Large intestine (tissue), 3 donors: ENCODE results near the gene ST6GALNAC1. TPM values are rescaled to one million over a fixed set of nuclear protein-coding genes. Genes with fewer than 3 reads are reported as not detected.

Experiments
- DNase-seq, 2 donors: peaks; one replicate each; pipeline versions ENCODE4 v3.0.0 to v3.0.0-alpha.2; 2013
- H3K27ac ChIP-seq: one replicate; pipeline ENCODE4 v1.5.1; 2013; ENCODE audit warnings: low read length
- H3K27me3 ChIP-seq: 2 replicates; pipeline ENCODE4 v1.6.1; 2013; ENCODE audit warnings: low read length; ENCODE audit not compliant: control insufficient read depth, insufficient read depth
- H3K36me3 ChIP-seq: 2 replicates; pipeline ENCODE4 v1.6.1; 2013; ENCODE audit warnings: low read length; ENCODE audit not compliant: control insufficient read depth, insufficient read depth
- H3K4me1 ChIP-seq: one replicate; pipeline ENCODE4 v1.6.1; 2013; ENCODE audit warnings: low read length; ENCODE audit not compliant: control insufficient read depth, insufficient read depth
- H3K4me3 ChIP-seq: one replicate; pipeline ENCODE4 v1.5.1; 2013; ENCODE audit warnings: low read length
- H3K9me3 ChIP-seq: one replicate; pipeline ENCODE4 v1.6.1; 2013; ENCODE audit warnings: mild to moderate bottlenecking, low read depth, low read length, moderate library complexity; ENCODE audit not compliant: control insufficient read depth
- WGBS: methylation state at CpG from one replicate; pipeline ENCODE4 v1.1.5; 2013; ENCODE audit warnings: low lambda C conversion rate; ENCODE audit not compliant: insufficient coverage; 5-methylcytosine and 5-hydroxymethylcytosine counted together
- polyA plus RNA-seq: library from polyadenylated mRNA; unstranded; fragments of 120-200 nt; gene quantifications from one replicate; pipeline ENCODE4 v1.2.1, GENCODE V29; 2013

ST6GALNAC1 gene
- polyA plus RNA-seq, 1 donor = 141 TPM

DNA sequence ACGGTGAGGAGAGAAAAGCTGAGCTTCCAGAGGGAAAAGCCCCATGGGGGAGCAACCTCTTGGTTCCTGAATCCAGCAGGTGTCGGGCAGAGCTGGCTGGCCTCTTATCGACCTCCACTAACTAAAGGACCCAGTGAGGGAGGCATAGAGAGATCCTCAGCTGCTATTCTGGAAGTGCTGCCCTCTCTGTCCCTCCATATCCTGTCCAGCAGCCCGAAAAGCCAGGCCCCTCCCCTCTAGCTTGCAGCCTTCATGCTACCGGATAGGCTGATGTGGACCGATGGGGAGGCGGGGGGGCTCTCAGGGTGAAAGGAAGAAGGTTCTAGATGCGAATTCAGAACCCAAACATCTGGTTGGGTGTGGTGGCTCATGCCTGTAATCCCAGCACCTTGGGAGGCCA is 42.3 kb upstream of the ST6GALNAC1 start:
- no peak for DNase-seq
- Histone ChIP-seq H3K4me1 (peaks cover 24% of the 10 kb centered on the region), H3K4me3 (no peak overlapping the region)

DNA sequence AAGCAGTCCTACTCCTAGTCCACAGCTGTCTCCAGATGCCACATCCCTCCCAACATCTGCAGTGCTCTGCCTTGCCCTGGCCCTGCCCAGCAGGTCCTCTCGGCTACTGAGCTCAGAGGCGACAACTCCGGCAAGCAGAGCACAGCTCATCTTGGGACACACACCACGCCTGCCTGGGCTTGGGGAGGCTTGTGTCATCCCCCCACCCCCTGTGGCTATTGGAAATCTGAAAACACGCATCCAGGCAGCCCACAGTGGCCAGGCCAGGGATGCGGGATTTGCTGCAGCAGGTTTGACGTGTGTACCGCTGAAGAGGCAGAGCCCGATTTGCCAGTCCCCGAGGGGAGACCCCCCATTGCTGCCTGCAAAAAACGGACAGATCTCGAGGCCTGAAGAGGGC is 41.8 kb upstream of the ST6GALNAC1 start:
- DNase-seq = no peak
- H3K9me3 ChIP-seq = no peaks in the 10 kb centered on the region
- no peak overlapping the region for H3K27ac ChIP-seq
- no CpG with 5 or more reads among the region's 12 CpGs for WGBS
- peaks cover 13% of the 10 kb centered on the region for H3K36me3 ChIP-seq
- peaks cover 24% of the 10 kb centered on the region for H3K4me1 ChIP-seq
- no peak overlapping the region for H3K4me3 ChIP-seq
- H3K27me3 ChIP-seq = no peaks in the 10 kb centered on the region

More for the DNA sequence above, 42.3 kb upstream of the ST6GALNAC1 start:
- Histone ChIP-seq H3K27ac (no peak overlapping the region), H3K27me3 (no peaks in the 10 kb centered on the region), H3K36me3 (peaks cover 13% of the 10 kb centered on the region), H3K9me3 (no peaks in the 10 kb centered on the region)
- WGBS = no CpG with 5 or more reads among the region's 8 CpGs

DNA sequence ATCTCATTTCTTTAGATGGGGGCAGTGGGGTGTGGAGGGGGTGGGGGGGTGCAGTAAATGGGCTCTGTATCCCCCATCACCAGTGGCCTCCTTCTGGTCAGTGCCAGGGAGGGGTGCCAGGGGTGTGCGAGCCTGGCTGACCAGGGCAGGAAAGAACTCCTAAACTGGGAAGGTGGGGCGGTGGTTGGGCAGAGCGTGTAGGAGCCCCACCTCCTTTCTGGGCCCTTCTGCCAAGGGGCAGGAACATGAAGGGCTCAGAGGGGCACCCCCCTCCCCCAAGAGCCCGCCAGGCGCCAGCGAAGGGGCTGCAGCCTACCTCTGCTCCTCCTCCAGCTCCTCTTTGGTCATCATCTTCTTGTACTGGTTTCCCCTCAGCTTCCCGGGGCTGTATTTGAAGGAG is 41.2 kb upstream of the ST6GALNAC1 start:
- Histone ChIP-seq H3K27ac (no peak overlapping the region), H3K4me3 (no peak overlapping the region), H3K27me3 (no peaks in the 10 kb centered on the region), H3K36me3 (peaks cover 13% of the 10 kb centered on the region), H3K4me1 (peaks cover 24% of the 10 kb centered on the region), H3K9me3 (no peaks in the 10 kb centered on the region)
- WGBS = no CpG with 5 or more reads among the region's 7 CpGs
- no peak for DNase-seq

DNA sequence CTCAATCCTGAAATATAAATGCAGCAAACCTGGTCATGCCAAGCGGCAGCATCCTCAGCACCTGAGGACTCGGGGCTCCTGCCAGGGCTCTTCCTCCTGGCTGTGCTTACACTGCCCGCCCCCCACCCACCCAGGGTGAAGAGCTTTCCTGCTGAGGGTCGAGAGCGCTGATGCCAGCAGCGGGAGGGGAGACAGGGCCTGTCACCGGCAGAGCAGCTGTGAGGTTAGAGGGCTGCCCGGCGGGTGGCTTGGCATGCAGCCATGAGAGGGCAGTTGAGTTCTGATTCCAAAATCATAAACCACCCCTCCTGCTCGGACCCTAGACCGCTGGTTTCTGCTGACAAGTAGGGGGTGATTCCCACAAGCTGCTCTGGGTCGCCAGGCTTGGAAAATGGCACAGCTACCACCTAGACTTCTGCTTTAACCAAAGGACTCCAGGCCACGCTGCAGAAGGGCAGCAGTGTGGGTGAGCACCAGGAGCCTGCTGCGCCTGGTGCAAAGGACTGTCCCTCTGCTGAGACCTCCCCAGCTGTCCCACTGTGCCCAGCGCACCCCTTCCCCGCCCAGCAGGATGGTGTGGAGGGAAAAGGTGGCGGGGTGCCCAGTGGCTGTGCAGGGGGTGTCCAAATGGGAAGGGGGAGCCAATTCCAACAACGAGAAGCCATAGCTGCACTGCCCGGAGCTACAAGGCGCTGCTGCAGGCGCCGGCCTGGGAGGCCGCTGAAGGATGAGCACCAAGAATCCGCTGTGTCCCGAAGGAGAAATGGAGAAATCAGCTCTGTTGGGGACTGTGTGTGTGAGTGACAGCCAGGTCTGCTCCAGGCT is 40.6 kb upstream of the ST6GALNAC1 start:
- Histone ChIP-seq H3K27me3 (no peaks in the 10 kb centered on the region), H3K4me1 (peaks cover 24% of the 10 kb centered on the region), H3K4me3 (no peak overlapping the region), H3K27ac (no peak overlapping the region), H3K36me3 (peaks cover 13% of the 10 kb centered on the region), H3K9me3 (no peaks in the 10 kb centered on the region)
- no peak for DNase-seq
- WGBS = no CpG with 5 or more reads among the region's 25 CpGs

DNA sequence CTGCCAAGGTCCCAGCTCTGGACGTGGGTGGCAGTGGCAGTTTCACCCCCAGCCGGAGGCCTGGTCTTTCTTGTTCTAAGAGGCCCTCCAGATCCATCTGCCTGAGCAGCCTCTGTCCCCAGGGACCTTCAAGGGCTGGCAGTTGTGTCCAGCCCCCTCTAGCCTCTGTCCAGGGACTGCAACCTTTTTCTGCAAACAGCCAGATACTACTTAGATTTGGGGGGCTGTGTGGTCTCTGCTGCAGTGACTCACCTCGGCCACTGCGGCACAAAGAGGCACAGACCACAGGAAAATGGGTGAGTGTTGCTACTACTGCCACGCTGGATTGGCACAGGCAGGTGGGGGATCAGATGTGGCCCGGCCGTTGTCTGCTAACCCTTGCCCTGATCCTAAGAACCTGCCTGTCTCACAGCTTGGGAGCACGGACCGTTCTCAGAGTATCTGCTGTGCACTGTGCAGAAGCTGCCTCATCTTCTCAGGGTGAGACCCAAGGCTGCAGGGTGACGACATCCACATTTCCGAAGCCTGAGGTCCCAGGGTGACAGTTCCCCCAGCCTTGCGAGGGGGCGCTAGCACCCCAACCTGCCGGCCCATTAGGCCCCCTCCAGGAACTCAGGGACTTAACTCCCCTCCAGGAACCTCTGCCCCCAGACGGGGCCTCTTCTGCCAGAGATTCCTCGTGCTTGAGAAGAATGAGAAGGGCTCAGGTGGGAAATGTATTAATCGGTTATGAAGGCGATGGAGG is 39.6 kb upstream of the ST6GALNAC1 start:
- Histone ChIP-seq H3K27ac (no peak overlapping the region), H3K4me1 (peaks cover 20% of the 10 kb centered on the region), H3K9me3 (no peaks in the 10 kb centered on the region), H3K36me3 (peaks cover 13% of the 10 kb centered on the region), H3K27me3 (no peaks in the 10 kb centered on the region), H3K4me3 (no peak overlapping the region)
- WGBS = no CpG with 5 or more reads among the region's 18 CpGs
- no peak for DNase-seq

DNA sequence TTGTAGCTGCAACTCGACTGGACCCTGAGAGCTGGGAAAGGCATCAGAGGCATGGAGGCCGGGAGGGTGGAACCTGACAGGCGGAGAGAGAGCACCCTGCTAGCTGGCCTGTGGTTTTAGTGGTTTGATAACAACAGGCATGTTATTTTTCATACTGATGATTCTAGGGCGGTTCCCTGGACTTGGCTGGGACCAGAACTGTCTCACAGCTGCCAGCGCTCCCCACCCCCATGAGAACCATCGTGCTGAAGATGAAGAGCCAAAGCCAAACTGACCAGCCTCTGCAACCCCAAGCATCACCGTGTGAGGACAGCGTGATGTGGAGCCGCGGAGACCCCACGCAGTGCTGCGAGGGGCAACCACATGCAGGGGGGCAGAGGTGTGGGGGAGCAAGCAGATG is 38.7 kb upstream of the ST6GALNAC1 start:
- H3K9me3 ChIP-seq = no peaks in the 10 kb centered on the region
- H3K27ac ChIP-seq = no peak overlapping the region
- peaks cover 13% of the 10 kb centered on the region for H3K36me3 ChIP-seq
- H3K4me3 ChIP-seq = no peak overlapping the region
- no CpG with 5 or more reads among the region's 12 CpGs for WGBS
- no peak for DNase-seq
- no peaks in the 10 kb centered on the region for H3K27me3 ChIP-seq
- peaks cover 18% of the 10 kb centered on the region for H3K4me1 ChIP-seq

DNA sequence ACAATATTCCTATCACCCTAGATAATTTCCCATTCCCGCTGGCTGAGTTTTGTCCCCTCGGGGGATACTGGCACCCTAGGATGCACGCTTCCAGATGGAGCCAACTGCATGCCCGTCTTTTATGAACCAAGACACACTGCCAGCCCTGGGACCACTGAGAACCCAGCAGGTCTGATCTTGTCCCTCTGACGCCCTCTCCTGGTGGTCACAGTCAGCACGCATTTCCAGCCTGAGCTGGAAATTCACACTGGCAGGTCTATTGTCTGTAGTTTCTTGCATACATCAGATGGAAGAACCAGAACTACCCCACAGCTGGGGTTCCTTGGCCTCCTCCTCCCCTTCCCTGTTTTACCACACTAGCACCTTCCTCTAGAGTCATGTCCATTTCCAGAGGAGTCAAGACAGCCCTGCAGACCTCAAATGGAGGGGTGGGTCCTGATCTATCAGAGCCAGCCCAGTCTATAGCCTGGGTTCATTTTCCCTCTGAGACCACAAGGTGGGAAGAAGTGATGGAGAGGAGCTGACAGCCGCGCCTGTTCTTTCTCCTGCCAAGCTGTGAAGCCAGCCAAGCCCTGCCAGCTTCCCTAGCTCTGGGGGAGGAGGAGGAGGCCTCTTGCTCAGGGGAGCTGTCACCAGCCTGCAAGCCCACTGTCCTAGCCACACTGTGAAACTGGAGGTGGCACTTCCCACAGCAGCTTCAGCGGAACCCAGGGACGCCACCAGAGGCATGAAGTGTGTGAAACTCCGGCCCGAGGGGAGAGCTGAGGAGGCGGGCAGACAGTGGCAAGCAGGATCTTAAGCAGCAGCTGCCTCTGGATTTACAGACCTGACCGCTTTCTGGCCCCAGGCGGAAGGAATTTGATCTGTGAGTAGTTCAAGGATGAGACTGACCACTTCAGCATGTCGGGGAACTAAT is 37.9 kb upstream of the ST6GALNAC1 start:
- peak in 1 of 2 donors; percentile 69 for DNase-seq
- no peak overlapping the region for H3K4me3 ChIP-seq
- no CpG with 5 or more reads among the region's 16 CpGs for WGBS
- H3K27ac ChIP-seq = peak overlapping the region; percentile 51
- no peaks in the 10 kb centered on the region for H3K27me3 ChIP-seq
- H3K4me1 ChIP-seq = peaks cover 10% of the 10 kb centered on the region
- peaks cover 13% of the 10 kb centered on the region for H3K36me3 ChIP-seq
- no peaks in the 10 kb centered on the region for H3K9me3 ChIP-seq

DNA sequence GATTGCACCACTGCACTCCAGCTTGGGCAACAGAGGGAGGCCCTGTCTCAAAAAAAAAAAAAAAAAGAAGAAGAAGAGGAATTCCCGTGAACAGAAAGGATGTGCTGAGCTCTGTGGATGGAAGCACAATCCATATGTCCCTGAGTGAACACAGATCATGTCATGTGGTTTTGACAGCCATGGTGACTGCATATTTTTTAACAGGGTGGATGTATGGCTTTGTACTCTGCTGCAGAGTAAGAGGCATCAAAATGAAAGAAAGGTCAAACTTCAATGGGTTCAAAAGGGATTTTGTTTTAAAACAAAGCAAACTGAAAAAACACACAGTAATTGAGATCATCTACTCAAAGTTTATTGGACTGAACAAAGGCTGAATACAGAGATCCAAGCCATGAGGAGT is 35.7 kb upstream of the ST6GALNAC1 start:
- H3K4me1 ChIP-seq = peaks cover 9% of the 10 kb centered on the region
- no peak overlapping the region for H3K4me3 ChIP-seq
- WGBS = no CpG with 5 or more reads among the region's 1 CpG
- H3K27ac ChIP-seq = no peak overlapping the region
- H3K9me3 ChIP-seq = no peaks in the 10 kb centered on the region
- no peak for DNase-seq
- no peaks in the 10 kb centered on the region for H3K27me3 ChIP-seq
- H3K36me3 ChIP-seq = peaks cover 13% of the 10 kb centered on the region

DNA sequence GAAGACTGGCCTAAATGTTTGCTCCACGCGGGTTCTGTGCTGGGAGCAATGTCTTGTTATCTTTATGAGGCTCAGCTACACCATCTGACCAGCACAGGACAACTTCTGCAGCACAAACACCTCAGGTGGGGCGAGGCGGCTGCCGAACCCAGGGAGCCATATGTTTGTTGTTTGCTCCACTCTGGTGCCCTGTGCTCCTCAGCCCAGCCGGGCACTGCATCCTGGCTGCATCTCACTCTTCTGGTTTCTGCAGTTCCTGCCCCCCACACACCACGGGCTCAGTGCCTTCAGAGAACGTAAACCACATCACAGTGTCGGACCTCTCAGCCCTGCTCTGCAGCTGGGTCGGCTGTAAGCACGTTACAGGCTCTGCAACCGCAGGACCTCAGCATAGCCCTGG is 34.8 kb upstream of the ST6GALNAC1 start:
- peaks cover 14% of the 10 kb centered on the region for H3K4me1 ChIP-seq
- peak in 1 of 2 donors; percentile 57 for DNase-seq
- H3K27ac ChIP-seq = no peak overlapping the region
- H3K9me3 ChIP-seq = no peaks in the 10 kb centered on the region
- peaks cover 10% of the 10 kb centered on the region for H3K36me3 ChIP-seq
- H3K27me3 ChIP-seq = no peaks in the 10 kb centered on the region
- H3K4me3 ChIP-seq = no peak overlapping the region
- no CpG with 5 or more reads among the region's 12 CpGs for WGBS

DNA sequence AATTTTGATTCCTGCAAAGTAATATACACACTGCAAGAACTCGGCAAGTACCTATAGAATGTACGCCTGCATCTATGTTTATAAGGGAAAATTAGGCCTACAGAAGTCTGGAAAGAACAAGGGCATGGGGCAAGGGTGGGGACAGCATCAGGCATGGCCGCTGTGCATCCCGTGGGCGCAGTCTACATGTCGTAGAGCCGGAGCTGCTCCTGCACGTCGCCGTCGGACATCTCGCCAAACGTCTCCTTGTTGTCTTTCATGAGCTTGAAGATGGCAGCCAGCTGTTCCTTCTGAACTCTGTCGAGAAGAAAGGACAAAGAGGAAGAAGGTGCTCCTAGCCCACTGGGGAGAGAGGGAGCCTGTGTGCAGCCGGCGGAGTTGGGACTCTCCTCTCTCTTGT is 33.8 kb upstream of the ST6GALNAC1 start:
- H3K27ac ChIP-seq = no peak overlapping the region
- no peaks in the 10 kb centered on the region for H3K9me3 ChIP-seq
- H3K27me3 ChIP-seq = no peaks in the 10 kb centered on the region
- no peak overlapping the region for H3K4me3 ChIP-seq
- no CpG with 5 or more reads among the region's 16 CpGs for WGBS
- peaks cover 22% of the 10 kb centered on the region for H3K4me1 ChIP-seq
- no peak for DNase-seq
- H3K36me3 ChIP-seq = peaks cover 4% of the 10 kb centered on the region
